Right lobe of liver (tissue), 4 donors: ENCODE data around the gene SLC38A10.

ENCODE experiments used
- POLR2A ChIP-seq: fragments of 450-650 bp; IDR thresholded peaks from one replicate; pipeline ENCODE4 v1.6.1; 2017; ENCODE audit warnings: antibody characterized with exemption, mild to moderate bottlenecking
- TF ChIP-seq, protein P1 (sequence below), 4 donors: fragments of 200-600 bp in 3 of 4; fragments of 450-650 bp in 1 of 4; IDR thresholded peaks; one replicate each; pipeline versions ENCODE4 v1.5.1 to v1.8.0; 2016 to 2022; ENCODE audit warnings: antibody characterized with exemption in 4 of 4, mild to moderate bottlenecking in 2 of 4
- donor health status: DM: no; HTN: no; CAD: no.
- donor health status: DM: no; HTN: no; CAD: no.
- donor health status: DM: no; HTN: yes; CAD: no.

- TF ChIP-seq POLR2A, result no peak
- TF ChIP-seq, protein P1, sequence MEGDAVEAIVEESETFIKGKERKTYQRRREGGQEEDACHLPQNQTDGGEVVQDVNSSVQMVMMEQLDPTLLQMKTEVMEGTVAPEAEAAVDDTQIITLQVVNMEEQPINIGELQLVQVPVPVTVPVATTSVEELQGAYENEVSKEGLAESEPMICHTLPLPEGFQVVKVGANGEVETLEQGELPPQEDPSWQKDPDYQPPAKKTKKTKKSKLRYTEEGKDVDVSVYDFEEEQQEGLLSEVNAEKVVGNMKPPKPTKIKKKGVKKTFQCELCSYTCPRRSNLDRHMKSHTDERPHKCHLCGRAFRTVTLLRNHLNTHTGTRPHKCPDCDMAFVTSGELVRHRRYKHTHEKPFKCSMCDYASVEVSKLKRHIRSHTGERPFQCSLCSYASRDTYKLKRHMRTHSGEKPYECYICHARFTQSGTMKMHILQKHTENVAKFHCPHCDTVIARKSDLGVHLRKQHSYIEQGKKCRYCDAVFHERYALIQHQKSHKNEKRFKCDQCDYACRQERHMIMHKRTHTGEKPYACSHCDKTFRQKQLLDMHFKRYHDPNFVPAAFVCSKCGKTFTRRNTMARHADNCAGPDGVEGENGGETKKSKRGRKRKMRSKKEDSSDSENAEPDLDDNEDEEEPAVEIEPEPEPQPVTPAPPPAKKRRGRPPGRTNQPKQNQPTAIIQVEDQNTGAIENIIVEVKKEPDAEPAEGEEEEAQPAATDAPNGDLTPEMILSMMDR (IDR thresholded peaks at IDR 0.05), result no peak
Observed at GRCh38 chr17:81310949-81311550, 15.9 kb upstream of the SLC38A10 start.
